H1 (cell line): ENCODE results near the gene ACOT7. TPM values are rescaled to one million over a fixed set of nuclear protein-coding genes. Genes with fewer than 3 reads are reported as not detected.

ENCODE experiments used
- BCL11A ChIP-seq, 2 experiments: IDR thresholded peaks; one replicate each; pipeline ENCODE4 v1.6.1; 2011; ENCODE audit warnings: low read depth in 2 of 2, low read length in 2 of 2, mild to moderate bottlenecking in 2 of 2
- CHD7 ChIP-seq: fragments of 300-600 bp; sonication (generic); IDR thresholded peaks from 2 replicates; pipeline ENCODE4 v1.7.1; 2012; ENCODE audit warnings: low read length, moderate library complexity, mild to moderate bottlenecking, inconsistent platforms; ENCODE audit not compliant: insufficient replicate concordance
- HDAC6 ChIP-seq: IDR thresholded peaks from one replicate; pipeline ENCODE4 v1.7.1; 2012; ENCODE audit warnings: low read depth, mild to moderate bottlenecking, inconsistent platforms, low read length, moderate library complexity
- MAFK ChIP-seq: IDR thresholded peaks from 2 replicates; pipeline ENCODE4 v1.6.1; 2012; ENCODE audit warnings: low read depth, mild to moderate bottlenecking, improper control_type of control experiment, low read length
- RXRA ChIP-seq: IDR thresholded peaks from 2 replicates; pipeline ENCODE4 v1.6.1; 2011; ENCODE audit warnings: low read depth, mild to moderate bottlenecking, low read length, moderate library complexity; ENCODE audit not compliant: insufficient read depth
- SIRT6 ChIP-seq: IDR thresholded peaks from one replicate; pipeline ENCODE4 v1.7.1; 2012; ENCODE audit warnings: low read length, inconsistent platforms
- SP2 ChIP-seq: IDR thresholded peaks from 2 replicates; pipeline ENCODE4 v1.6.1; 2012; ENCODE audit warnings: mild to moderate bottlenecking, low read length, inconsistent platforms
- SUZ12 ChIP-seq: fragments of 200-600 bp; sonication (generic); IDR thresholded peaks from 2 replicates; pipeline ENCODE4 v1.6.1; 2012; ENCODE audit warnings: mild to moderate bottlenecking, inconsistent platforms, low read length, moderate library complexity, mixed read lengths
- TBP ChIP-seq: IDR thresholded peaks from 2 replicates; pipeline ENCODE4 v1.6.1; 2011; ENCODE audit warnings: low read depth, low read length, improper control_type of control experiment
- TCF12 ChIP-seq: IDR thresholded peaks from 2 replicates; pipeline ENCODE4 v1.6.1; 2011; ENCODE audit warnings: low read depth, mild to moderate bottlenecking, low read length
- TEAD4 ChIP-seq: IDR thresholded peaks from 2 replicates; pipeline ENCODE4 v1.6.1; 2012; ENCODE audit warnings: low read depth, low read length, inconsistent platforms, mixed read lengths
- polyA plus RNA-seq, 7 experiments: library from polyadenylated mRNA; depleted of rRNA in 3 of 7; stranded (reverse) in 5 of 7; unstranded in 2 of 7; fragments of >200 nt in 5 of 7; fragments of 200-250 nt in 2 of 7; gene quantifications; 1 replicate in 5 of 7; 2 replicates in 1 of 7; 4 replicates in 1 of 7; pipeline versions ENCODE4 v1.2.1 to v1.2.3, GENCODE V29; 2011 to 2013; ENCODE audit warnings: missing spikeins in 2 of 7, mixed read lengths in 2 of 7
- total RNA-seq: library from RNA; stranded (reverse); fragmentation: NEBNext Ultra II Directional; extraction: Animal tissue kit (Norgen Biotek cat#: 25700); gene quantifications from 2 replicates; pipeline ENCODE4 v1.2.1, GENCODE V29; 2021

The ACOT7 gene
- total and polyA plus RNA-seq, 2 of the 8 experiments (the other 6 are each of a cell fraction or from before 2014, with no cell fraction given): 151 to 214 TPM

GRCh38 chr1:6367381-6368012 lies 26.1 kb downstream of the ACOT7 start (continued):
- TF ChIP-seq CHD7 (no peak), TBP (no peak), BCL11A (IDR thresholded peaks at IDR 0.05; ENCODE audit: low read depth in 2 of 2, low read length in 2 of 2) (no peak), HDAC6 (no peak), SIRT6 (no peak), SUZ12 (no peak), MAFK (no peak), SP2 (no peak), TEAD4 (no peak), TCF12 (no peak), RXRA (no peak)
